ENCODE measurements around the gene PVALB.
A peak's percentile ranks its signal among the peaks of the same experiment; 100 is the strongest.

Gene PVALB

DNA sequence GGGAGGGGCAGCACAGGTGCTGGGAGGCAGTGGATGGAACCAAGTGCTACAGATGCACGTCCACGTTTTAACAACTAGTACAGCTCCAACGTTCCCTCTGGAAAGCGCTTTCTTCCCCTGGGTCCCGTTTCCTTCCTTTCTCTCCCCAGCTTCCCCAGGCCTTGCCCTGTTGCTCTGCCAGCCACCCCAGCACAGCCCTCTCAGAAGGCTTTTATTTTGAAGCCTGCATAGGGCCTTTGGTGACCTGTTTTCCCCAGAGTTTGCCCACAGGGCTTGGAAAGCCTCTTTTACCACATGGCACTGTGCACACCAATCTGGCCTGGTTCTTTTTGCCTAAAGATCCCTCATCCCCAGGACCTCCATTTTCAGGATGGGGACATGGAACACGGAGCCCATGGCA is 30.1 kb upstream of the PVALB start:
- no peak for DNase-seq

DNA sequence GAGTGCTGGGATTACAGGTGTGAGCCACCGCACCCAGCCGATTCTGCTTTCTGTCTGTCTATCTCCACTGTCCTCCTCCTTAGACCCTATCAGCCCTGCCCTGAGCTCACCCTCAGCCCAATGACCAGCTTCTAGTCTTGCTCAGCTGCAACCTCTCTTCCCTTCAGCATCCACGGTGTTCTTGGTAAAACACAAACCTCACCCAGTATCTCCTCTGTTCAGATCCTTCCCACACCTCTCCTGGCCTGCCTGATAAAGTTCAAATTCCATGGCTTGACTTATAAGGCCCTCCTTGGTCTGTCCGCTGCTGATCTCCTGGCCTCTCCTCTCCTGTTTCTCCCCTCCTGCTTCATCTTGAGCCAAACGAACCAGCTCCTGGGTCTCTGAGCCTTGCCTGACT is 29.4 kb upstream of the PVALB start:
- no peak for DNase-seq

DNA sequence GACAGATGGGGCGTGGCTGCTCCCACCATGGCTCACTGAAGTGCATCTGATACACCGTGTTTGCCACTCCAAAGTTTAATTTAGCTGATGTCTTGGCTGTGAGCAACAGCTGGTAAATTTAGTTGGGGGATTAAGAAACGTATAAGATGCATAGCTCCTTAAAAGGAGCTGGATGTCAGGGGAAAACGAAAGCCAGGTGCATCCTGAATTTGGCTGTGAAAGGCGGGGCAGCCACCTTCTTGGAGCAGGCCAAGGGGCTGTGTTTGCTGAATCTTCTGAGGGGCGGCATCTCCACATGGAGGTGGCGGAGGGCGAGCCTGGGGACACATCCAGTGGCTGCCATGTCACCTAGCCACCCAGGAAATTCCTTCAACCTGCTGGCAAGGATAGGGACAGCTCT is 23.3 kb upstream of the PVALB start:
- no peak for DNase-seq

DNA sequence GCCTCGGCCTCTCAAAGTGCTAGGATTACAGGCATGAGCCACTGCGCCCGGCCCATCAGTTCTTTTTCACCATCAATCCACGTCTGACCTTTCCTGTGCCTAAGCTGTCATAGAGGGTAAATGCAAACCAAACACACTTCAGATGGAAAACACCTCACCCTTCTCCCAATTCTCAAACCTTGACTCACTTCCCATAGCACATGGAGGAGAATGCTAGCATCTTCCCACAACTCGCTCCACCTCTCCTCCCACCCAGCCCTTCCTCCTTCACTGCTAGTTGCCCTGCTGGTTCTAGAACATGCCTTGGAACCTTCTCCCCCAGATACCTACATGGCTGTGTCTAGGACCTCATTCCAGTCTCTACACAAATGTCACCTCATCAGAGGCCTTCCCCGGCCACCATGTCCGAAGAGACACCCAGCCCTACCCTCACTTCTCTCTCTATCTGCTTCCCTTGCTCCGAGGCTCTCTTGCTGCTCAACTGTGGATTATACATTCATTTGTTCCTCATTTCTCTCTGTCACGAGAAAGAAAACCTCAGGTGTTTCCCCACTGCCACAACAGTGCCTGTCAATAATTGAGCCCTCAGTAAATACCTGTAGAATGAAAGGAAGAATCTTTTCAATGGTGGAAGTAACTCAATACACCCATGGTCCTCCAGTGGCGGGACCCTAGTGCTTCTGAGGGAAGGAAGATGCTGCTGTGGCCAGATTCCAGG is 22.7 kb upstream of the PVALB start:
- DNase-seq, result peak in 1 of 56 donors; percentile 2

DNA sequence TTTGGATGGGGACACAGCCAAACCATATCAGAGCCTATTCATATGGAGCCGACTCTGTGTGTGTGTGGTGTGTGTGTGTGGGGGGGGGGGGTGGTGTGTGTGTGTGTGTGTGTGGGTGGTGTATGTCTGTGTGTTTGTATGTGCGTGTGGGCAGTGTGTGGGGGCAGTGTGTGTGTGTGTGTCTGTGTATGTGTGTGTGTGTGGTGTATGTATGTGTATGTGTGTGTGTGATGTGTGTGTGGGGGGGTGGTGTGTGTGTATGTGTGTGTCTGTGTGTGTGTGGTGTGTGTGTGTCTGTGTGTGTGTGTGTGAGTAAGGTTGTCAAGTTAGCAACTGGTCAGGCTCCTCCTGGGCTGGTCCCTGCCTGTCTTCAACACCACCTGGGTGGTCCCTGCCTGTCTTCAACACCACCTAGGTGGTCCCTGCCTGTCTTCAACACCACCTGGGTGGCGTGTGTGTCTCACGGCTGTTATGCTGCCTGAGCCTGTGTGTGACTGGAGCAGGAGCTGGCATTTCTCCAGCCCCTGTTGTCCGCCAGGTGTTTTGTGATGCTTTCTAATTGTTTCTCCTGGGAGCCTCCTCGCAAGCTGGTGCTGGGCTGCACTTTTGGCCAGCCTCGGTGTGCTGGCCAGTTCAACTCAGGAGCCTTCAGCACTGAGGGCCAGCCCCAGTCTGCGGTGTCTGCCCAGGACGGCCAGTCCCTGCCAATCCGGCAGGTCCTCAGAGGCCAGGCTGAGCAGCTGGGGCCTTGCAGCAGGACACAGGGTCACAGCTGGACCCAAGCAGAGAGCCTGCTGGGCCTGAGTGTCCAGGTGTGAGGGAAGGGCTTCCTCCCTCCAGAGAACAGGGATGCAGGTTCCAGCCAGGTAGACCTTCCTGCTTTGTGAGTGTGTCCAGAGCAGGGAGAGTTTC is 21.5 kb upstream of the PVALB start:
- DNase-seq, result no peak

DNA sequence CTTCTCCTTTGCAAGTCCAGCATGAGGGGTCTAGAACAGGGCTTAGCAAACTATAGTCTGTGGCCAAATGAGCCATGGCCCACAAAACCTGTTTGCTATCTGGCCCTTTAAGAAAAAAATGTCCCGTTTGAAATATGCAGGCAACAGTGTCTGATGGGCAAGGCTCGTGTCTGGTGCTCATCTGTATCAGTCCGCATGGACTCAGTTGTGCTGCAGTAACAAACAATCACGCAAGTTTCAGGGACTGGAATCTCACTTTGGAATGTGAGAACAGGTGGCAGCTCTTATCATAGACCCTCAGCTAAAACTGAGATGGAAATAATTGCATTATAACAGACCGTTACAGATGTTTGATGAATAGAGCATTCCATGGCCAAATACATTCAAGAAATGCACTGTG is 19.1 kb upstream of the PVALB start:
- DNase-seq, result no peak

DNA sequence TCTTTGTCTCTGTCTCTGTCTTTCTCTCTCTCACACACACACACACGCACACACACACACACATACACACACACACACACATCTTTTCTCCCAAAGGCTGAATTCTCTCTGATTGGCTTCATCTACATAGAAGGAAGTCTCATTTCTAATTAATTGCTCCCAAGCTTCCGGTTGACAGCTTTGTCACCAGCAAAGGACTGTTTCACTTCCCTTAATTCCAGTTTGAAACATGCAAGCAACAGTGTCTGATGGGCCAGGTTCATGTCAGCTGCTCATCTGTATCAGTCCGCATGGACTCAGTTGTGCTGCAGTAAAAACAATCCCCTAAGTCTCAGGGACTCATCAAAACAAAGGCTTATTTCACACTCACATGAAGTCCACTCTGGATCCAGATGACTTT is 16.2 kb upstream of the PVALB start:
- no peak for DNase-seq

DNA sequence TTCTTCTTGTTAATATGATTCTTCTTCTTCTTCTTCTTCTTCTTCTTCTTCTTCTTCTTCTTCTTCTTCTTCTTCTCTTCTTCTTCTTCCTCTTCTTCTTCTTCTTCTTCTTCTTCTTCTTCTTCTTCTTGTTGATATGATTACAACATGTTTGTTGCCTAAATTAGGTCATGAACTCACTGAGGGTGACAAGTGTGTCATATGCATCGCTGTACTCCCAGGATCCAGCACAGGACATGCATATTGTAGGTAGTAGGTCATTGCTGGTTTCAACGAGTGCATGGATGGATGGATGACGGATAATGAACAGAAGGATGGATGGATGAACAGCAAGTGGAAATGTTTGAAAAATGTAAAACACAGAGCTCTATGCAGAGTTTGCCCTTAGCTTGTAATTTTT is 14.9 kb upstream of the PVALB start:
- no peak for DNase-seq

DNA sequence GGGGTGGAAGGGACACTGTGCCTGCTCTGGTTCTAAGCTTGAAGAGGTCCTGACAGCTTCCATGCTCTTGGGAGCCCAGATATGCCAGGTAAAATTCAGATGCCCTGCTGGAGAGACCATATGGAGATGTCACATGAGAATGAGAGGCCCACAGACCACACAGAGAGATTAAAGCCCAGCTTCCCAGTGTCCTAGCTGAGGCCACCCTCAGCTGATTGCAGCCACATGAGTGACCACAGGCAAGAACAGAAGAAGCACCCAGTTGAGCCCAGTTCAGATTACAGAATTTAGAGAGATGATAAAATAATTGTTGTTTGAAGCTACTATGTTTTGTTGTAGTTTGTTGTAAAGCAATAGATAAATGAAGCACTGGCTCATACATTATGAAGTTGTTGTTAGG is 14.4 kb upstream of the PVALB start:
- no peak for DNase-seq

DNA sequence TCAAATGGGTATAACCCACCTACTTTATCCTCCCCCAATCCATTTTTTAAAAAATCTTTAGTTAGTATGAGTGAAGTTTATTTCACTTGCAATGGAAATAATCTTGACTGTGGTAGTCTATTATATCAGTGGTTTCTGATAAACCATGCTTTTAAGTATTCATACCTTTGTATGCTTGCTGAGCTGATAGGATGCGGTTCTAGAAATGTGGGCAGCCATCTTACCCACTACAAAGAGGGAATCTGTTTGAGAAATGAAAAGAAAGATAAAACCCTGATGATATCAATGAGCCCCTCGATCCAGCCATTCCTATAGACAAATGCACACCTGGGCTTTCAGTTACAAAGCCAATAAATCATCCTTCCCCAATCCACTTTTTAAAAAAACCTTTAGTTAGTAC is 13.8 kb upstream of the PVALB start:
- no peak for DNase-seq

DNA sequence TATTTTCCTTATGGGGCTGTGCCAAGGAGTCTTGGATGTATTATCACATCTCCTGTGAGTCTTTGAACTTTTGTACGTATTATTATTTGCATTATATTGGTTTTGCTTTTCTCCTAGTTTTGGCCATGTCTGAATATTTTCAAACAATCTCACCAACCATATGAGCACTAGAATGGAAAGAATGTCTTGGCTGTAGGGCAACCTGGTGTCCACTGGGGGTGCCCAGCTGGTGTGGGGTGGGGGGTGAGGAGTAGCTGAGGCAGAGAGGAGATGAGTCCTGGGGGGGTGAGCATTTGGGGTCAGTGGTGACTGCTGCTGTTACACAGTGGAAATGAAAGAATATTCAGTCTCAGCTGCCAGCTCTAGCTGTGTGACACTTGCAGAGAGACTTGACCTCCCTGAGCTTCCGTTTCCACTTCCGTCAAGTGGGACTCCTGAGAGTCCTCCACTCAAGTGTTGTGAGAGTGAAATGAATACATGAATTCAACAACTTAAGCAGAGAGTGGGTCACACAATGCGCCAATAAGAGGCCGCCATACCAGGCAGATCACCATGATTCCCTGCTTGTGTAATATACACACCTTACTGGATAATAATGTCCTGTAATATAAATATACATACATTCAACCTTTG is 12.7 kb upstream of the PVALB start:
- no peak for DNase-seq

DNA sequence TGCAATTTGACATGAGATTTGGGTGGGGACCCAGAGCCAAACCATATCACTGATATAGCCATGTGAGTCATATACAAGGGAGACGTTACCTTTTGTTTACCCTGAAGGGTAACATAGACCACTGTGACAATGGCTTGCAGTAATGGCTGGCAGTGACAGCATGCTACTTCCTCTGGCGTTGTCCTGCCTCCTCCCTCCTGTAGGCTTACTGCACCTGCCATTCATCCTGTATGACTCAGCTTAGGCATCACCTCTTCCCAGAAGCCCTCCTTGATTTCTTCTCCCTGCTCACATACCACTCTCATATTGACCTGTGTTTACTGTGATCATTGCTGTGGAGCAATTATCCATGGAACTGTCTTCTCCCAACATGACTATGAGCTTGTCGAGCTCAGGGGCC is 12.0 kb upstream of the PVALB start:
- no peak for DNase-seq

DNA sequence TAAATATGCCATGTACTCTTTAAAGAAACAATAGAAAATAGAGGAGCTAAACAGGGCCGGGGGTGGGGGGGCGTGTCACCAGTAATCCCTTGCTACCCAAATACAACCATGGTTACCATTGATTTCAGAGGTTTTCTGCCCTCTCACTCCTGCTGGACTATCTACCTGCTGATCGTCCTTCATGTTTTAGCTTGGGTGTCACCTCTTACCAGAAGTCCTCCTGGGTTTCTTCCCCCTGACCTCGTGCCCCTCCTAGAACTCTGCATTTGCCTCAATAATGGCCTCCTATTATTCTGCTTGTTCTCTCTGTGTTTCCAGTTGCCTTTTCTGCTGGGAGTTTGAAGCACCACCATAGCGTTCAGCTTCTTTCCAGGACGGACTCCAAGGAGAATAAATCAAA is 9.4 kb upstream of the PVALB start:
- no peak for DNase-seq

DNA sequence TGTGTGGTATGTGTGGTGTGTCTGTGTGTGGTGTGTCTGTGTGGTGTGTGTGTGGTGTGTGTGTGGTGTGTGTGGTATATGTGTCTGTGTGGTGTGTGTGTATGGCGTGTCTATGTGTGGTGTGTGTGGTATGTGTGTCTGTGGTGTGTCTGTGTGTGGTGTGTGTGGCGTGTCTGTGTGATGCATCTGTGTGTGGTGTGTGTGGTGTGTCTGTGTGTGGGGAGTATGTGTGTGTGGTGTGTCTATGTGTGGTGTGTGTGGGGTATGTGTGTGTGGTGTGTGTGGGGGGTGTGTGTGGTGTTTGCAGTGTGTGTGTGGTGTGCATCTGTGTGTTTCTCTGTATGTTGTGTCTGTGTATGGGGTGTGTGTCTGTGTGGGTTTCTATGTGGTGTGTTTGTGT is 7.8 kb upstream of the PVALB start:
- DNase-seq, result no peak

DNA sequence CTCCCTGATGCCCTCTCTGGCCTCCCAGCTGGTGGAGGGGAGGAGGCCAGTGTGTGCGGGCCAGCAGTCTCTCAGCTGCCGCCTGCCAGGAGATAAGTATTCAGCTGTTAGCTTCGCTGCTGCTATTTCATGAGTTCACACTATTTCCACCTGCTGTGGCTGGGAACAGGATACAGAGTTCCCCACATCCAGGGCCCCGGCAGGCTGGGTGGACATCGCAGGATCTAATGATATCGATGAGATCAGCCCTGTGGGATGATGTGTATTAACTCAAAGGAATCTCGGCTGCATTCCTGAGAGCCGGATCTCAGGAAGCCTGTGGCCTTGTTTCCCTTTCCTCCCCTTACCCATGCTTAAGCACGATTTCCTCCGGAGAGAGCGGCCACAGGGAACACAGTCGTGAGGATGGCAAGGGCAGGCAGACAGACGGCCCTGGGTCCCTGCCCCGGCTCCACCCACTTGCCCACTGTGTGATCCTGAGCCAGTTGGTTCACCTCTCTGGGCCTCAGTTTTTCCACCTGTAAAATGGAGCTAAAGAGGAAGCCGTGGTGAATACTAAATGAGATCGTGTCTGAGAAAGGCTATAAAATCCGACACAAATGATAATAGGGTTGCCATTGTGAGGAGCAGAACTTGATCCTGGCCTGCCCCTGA is 6.5 kb upstream of the PVALB start:
- DNase-seq, result no peak

DNA sequence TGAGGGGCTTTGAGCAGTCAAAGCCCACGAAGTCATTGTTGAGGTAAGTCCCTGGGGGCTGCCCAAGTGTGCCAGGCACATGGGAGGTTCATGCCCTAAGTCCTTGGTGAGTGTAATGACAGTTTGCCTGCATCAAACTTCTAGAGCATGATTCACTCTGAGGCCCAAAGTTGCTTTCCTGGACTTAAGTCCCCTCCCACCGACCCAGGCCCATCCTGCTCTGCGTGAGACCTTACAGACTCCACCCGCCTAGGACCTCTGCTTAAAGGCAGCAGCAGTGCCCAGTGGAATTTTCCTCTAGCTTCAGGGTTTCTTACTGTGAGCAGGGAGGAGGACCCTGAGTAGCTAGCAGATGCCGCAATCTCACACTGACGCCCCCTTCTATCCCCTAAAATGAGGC is 5.7 kb upstream of the PVALB start:
- DNase-seq, result no peak

DNA sequence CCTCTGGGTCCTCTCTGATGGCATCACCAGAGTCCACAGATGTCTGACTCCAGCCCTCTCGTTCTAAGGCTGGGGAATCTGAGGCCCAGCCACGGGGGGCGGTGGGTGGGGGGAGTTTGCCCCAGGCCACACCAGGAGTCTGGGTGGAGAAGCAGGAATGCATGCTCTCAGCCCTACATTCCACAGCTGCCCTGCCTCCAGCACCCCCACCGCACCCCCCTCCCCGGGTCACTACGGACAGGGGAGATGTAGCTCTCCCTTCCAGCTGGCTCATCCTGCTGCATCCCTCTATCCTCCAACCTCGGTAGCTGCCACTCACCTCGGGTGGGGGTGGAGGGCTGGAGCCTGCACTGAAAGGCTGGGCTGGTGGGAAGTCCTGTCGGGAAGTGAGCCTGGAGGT is 2.3 kb upstream of the PVALB start:
- no peak for DNase-seq

DNA sequence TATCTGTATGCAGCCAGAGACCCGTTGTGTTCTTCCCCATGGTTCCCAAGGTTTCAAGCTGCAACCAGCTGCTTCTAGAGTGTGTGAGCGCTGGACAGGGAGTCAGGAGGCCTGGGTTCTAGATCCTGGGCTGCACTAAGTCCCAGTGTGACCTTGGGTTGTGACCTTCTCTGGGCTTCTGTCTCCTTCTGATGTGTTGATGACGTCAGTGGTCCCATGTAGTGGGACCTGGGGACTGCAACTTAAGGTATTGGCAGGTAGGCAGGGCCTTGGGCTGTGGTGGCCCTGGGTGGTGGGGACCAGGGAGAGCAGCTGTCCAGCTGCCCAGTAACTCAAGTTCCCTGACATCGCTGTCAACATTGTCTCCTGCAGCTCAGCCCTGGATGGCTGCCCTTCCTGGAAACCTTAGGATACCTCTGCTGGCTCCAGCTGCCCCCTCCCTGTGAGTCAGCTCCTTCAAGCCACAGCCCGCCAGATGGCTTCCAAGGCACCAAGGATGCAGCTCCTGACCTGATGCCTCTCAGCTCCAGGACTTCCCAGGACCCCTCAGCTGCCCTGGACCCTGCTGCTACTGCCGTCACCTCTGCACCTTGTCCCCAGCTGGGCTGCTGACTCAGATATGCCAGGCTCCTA is 1.3 kb upstream of the PVALB start:
- no peak for DNase-seq

DNA sequence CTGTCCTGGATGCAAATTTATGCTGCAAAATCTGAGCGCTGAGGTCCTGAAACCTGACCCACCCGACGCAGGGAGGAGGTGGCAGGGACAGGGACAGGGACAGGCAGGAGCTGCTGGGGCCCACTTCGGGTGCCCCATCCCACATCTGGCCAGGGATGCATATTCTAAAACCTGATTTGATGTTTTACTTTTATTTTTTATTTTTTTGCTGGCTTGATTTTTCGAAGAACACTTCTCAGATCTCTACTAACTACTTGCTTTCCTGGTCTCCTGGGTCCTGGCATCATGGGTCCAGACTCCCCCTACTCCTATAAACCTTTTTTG is 652 bp upstream of the PVALB start:
- no peak for DNase-seq

DNA sequence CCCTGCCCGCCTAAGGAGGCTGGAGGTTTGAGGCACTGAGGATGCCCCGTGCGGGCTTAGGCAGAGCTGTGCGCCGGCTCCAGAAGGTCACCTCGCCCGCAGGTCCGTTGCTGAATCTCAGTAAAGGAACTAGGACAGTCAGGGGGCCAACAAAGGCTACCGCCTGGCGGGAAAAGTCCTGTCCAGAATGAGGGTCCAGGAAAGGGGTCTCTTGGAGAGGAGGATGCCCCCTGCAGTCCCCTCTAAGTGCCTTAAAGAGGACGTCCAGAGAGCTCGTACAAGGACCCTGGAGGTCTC is 548 bp downstream of the PVALB start:
- no peak for DNase-seq

DNA sequence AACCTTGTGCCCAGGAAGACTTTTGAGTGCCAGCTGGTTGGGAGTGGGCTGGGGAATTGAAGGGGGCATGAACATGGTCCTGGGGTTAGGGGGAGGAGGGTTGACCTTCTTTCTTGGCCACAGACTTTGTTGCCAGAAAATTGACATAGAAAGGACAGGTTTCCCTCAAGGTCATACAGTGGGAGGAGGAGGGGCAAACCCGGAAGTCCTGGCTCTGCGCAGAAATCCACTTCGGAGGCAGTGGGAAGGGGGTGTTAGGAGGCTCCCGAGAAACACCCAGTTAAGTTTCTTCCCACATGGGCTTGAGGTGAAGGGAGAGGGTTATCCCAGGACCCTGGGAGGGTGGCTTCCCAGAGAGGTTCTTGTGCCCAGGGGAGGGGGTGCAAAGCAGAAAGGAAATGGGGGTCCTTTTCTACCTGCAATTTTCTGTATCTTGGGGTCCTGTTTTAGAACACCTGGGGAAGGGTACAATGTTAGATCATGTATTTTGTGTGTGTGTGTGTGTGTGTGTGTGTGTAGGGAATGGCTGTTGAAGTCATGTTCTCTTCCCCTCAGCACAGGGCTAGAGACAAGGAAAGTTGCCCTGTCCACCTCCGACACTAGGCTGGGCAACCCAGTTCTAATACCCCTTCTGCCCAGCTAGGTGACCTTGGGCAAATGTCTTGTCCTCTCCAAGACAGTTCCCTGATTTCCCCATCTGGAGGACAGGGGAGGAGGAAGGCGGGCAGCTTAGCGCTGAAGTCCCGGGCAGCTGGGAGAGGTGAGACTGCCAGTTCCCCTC is 1.1 kb downstream of the PVALB start:
- no peak for DNase-seq

Data from nucleus accumbens (tissue), 56 donors.